PC-9 (cell line): ENCODE measurements around the gene EPHA2. TPM values are rescaled to one million over a fixed set of nuclear protein-coding genes. Genes with fewer than 3 reads are reported as not detected.
A peak's percentile ranks its signal among the peaks of the same experiment; 100 is the strongest.
"Not testable (repeated sequence)": the region's sequence is repeated elsewhere in the genome, so short reads cannot be mapped to it uniquely, and the experiment has no call there.

ENCODE experiments used
- BruUV-seq: library from RNA; stranded (reverse); fragments of 400-500 nt; replicated peaks from 2 replicates; lab custom pipeline; 2021; lab: Mats Ljungman, UMichigan
- CTCF ChIA-PET: fragments of 300-600 bp; sonication (Branson Sonifier 250); formaldehyde crosslinking; loops from one replicate; lab custom pipeline; 2022; ENCODE audit warnings: antibody characterized with exemption; lab: Charles Lee
- POLR2A ChIA-PET: fragments of 300-600 bp; sonication (Branson Sonifier 250); formaldehyde crosslinking; loops from one replicate; lab custom pipeline; 2022; ENCODE audit warnings: antibody characterized with exemption; ENCODE audit not compliant: unreplicated experiment; lab: Charles Lee
- DNase-seq, 2 experiments: peaks; one replicate each; pipeline versions ENCODE4 v3.0.0 to v3.0.0-alpha.2; 2015 to 2022; ENCODE audit warnings: mixed read lengths in 1 of 2
- H2AFZ ChIP-seq: fragments of 200-600 bp; sonication (generic); 2 replicates; pipeline ENCODE4 v1.8.1; 2017; ENCODE audit warnings: antibody characterized with exemption
- H3F3A ChIP-seq: fragments of 200-600 bp; sonication (generic); 2 replicates; pipeline ENCODE4 v1.8.1; 2017; ENCODE audit warnings: antibody characterized with exemption, mild to moderate bottlenecking, low read depth; ENCODE audit not compliant: insufficient read depth
- H3K27ac ChIP-seq: fragments of 200-600 bp; sonication (generic); 2 replicates; pipeline ENCODE4 v1.6.1; 2016; ENCODE audit warnings: mixed run types
- H3K27me3 ChIP-seq: fragments of 200-600 bp; sonication (generic); 2 replicates; pipeline ENCODE4 v1.6.1; 2016; ENCODE audit warnings: low read depth, mixed run types; ENCODE audit not compliant: insufficient read depth
- H3K36me3 ChIP-seq: fragments of 200-600 bp; sonication (generic); 2 replicates; pipeline ENCODE4 v1.6.1; 2016; ENCODE audit warnings: low read depth, mixed run types
- H3K4me1 ChIP-seq: fragments of 200-600 bp; sonication (generic); replicated peaks from 2 replicates; pipeline ENCODE4 v1.6.1; 2016; ENCODE audit warnings: mixed run types; ENCODE audit not compliant: insufficient read depth
- H3K4me2 ChIP-seq: fragments of 200-600 bp; sonication (generic); 2 replicates; pipeline ENCODE4 v1.6.1; 2017; ENCODE audit warnings: mixed run types
- H3K4me3 ChIP-seq: fragments of 200-600 bp; sonication (generic); 2 replicates; pipeline ENCODE4 v1.6.1; 2016; ENCODE audit warnings: mixed run types
- H3K79me2 ChIP-seq: fragments of 200-600 bp; sonication (generic); 2 replicates; pipeline ENCODE4 v1.6.1; 2017; ENCODE audit warnings: low read depth, mixed run types
- H3K9me2 ChIP-seq: fragments of 200-600 bp; sonication (generic); 2 replicates; pipeline ENCODE4 v1.8.1; 2017; ENCODE audit warnings: mild to moderate bottlenecking; ENCODE audit not compliant: insufficient read depth
- H3K9me3 ChIP-seq: fragments of 200-600 bp; sonication (generic); 2 replicates; pipeline ENCODE4 v1.8.1; 2016; ENCODE audit warnings: low read depth; ENCODE audit not compliant: insufficient read depth
- H4K20me1 ChIP-seq: fragments of 200-600 bp; sonication (generic); 2 replicates; pipeline ENCODE4 v1.8.1; 2017; ENCODE audit not compliant: insufficient read depth
- EZH2 ChIP-seq: fragments of 200-600 bp; sonication (generic); IDR thresholded peaks from 2 replicates; pipeline ENCODE4 v1.8.0; 2017; ENCODE audit warnings: antibody characterized with exemption, low read depth
- intact Hi-C: fragments of 100-400 bp; cut with micrococcal nuclease; formaldehyde crosslinking; loops from one replicate; pipeline ENCODE4 v1.10.0; 2022; ENCODE audit not compliant: unreplicated experiment
- total RNA-seq: library from RNA; stranded (reverse); gene quantifications from 2 replicates; pipeline ENCODE4 v1.2.3, GENCODE V29; 2021
- TF ChIP-seq, protein P1 (sequence below): fragments of 200-600 bp; sonication (generic); conservative IDR thresholded peaks from 2 replicates; pipeline ENCODE4 v1.6.1; 2017; ENCODE audit warnings: mixed run types, antibody characterized with exemption, mild to moderate bottlenecking, moderate library complexity

The EPHA2 gene
- total RNA-seq, 1 experiment from 2014 or later = 48.3 TPM

DNA sequence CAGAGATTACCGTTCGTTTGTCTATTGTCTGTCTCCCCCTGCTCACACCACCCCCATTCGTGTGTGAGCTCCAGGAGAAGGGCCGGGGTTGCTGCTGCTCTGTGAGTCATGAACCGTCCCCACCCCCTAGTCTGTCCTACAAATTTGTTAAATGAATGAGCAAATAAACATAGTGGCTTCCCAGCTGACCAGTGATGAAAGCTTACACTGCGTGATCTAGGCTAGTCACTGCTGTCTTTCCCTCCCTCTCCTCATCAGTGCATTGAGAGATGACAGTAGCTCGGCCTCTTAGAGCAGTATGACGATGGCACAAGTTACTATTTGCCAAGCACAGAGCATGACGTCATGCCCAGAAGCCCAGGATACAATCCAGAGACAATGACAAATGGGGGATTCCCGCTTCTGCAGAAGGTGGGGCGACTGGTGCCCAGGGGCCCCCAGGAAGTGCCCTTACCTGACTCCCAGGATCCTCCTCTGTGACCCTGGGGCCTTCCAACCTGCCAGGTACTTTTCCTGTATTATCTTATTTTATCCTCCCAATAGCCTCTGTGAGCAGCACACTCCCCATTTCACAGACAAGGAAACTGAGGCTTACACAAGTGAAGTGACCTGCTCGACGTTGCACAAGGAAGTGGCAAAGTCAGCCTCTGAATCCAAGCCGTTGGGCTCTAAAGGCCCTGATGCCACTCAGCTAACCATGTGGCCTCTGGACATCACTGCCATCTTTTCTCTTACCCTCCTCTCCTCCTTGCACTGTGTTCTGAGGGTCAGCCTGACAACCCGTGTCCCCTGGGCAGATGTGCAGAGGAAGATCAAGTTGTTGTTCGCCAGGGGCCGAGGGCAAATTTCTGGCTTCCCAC is 8.6 kb upstream of the EPHA2 start:
- POLR2A ChIA-PET = interaction anchor here (0.9 kb wide), 1 partner anchor 21 kb away, joined by 3 read pairs; no protein-coding TSS in a partner anchor
- H2AFZ ChIP-seq = no peak overlapping the region
- H3K4me2 ChIP-seq = peak overlapping the region; percentile 34
- peak overlapping the region; percentile 29; the same call in 1 of the 2 replicates for H3K27ac ChIP-seq
- intact Hi-C loops = no loop called here
- no peaks in the 10 kb centered on the region for H3K36me3 ChIP-seq
- no peaks in the 10 kb centered on the region for H4K20me1 ChIP-seq
- H3F3A ChIP-seq = peaks cover 20% of the 10 kb centered on the region
- CTCF ChIA-PET = interaction anchor here (0.5 to 1.2 kb wide), 3 partner anchors 20 to 80 kb away, joined by 3 read pairs; no protein-coding TSS in a partner anchor
- H3K27me3 ChIP-seq = no peaks in the 10 kb centered on the region
- H3K4me1 ChIP-seq = peaks cover 44% of the 10 kb centered on the region
- DNase-seq = peak; percentile 70 to 89
- TF ChIP-seq, protein P1, sequence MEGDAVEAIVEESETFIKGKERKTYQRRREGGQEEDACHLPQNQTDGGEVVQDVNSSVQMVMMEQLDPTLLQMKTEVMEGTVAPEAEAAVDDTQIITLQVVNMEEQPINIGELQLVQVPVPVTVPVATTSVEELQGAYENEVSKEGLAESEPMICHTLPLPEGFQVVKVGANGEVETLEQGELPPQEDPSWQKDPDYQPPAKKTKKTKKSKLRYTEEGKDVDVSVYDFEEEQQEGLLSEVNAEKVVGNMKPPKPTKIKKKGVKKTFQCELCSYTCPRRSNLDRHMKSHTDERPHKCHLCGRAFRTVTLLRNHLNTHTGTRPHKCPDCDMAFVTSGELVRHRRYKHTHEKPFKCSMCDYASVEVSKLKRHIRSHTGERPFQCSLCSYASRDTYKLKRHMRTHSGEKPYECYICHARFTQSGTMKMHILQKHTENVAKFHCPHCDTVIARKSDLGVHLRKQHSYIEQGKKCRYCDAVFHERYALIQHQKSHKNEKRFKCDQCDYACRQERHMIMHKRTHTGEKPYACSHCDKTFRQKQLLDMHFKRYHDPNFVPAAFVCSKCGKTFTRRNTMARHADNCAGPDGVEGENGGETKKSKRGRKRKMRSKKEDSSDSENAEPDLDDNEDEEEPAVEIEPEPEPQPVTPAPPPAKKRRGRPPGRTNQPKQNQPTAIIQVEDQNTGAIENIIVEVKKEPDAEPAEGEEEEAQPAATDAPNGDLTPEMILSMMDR = no peak
- TF ChIP-seq EZH2 = no peak
- BruUV-seq = no TSS peak
- no peaks in the 10 kb centered on the region for H3K9me2 ChIP-seq
- no peak overlapping the region for H3K4me3 ChIP-seq
- H3K9me3 ChIP-seq = no peaks in the 10 kb centered on the region
- peaks cover 8% of the 10 kb centered on the region; the same call in 1 of the 2 replicates for H3K79me2 ChIP-seq

DNA sequence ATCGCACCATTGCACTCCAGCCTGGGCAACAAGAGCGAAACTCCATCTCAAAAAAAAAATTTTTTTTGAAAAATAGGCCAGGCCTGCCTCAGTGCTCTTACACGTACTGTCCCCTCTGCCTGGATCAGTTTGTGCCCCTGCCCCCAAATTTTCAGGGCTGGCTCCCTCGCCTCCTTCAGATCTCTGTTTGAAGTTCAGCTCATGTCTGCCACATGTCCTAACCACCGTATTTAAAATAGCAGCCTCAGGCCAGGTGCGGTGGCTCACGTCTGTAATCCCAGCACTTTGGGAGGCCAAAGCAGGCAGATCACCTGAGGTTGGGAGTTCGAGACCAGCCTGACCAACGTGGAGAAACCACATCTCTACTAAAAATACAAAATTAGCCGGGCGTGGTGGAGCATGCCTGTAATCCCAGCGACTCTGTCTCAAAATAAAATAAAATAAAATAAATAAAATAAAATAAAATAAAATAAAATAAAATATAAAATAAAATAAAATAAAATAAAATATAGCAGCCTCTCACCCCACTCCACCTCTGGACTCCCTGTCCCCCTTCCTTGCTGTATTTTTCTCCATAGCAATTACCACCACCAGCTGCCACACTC is 7.8 kb upstream of the EPHA2 start:
- H3K27ac ChIP-seq, H3K36me3 ChIP-seq, H2AFZ ChIP-seq, BruUV-seq, H3K9me3 ChIP-seq, POLR2A ChIA-PET, intact Hi-C loops, H3K9me2 ChIP-seq, H3K27me3 ChIP-seq, H3K79me2 ChIP-seq, H4K20me1 ChIP-seq, H3K4me3 ChIP-seq: not testable (repeated sequence)
- H3K4me2 ChIP-seq = peak overlapping the region; percentile 34
- peak in 1 of 2 experiments; percentile 8 for DNase-seq
- CTCF ChIA-PET = interaction anchor here (1.2 kb wide), 1 partner anchor 19 kb away, joined by 3 read pairs; no protein-coding TSS in a partner anchor
- peaks cover 25% of the 10 kb centered on the region for H3F3A ChIP-seq
- peaks cover 41% of the 10 kb centered on the region for H3K4me1 ChIP-seq

DNA sequence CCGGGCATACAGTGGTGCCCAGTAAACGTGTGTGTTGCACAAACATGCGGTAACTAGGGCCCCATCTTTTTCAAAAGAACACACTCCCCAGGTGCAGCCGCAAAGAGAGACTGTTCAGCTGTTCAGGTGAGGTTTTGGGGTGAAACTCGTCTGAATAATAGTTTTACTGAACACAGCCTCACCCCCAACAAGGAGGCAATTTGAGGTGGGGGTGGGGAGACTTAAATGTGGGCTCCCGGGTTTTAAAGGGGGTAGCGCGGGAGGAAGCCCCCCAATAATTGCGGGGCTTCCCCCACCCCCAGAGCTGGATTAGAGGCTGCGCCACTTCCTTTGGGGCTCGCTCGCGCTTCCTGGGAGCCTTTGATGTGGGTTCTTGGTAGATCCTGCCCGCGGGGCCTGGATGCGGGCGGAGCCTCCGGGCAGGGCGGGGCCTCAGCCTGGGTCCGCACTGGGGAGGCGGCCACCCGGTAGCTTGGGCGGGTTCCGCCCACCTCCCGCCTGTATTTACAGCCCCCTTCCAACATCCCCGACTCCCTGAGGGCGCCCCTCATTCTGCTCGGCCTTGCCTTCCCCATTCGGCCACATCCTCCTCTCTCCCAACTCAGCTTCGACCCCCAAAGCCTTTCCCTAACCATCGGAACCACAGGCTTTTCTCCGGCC is 6.4 kb upstream of the EPHA2 start:
- H3K27me3 ChIP-seq = no peaks in the 10 kb centered on the region
- peaks cover 28% of the 10 kb centered on the region for H3F3A ChIP-seq
- no peak overlapping the region for H2AFZ ChIP-seq
- no peak overlapping the region for H3K4me3 ChIP-seq
- intact Hi-C loops = no loop called here
- CTCF ChIA-PET = interaction anchor here (0.6 kb wide), 1 partner anchor 13 kb away, joined by 7 read pairs; no protein-coding TSS in a partner anchor
- no peaks in the 10 kb centered on the region for H3K9me2 ChIP-seq
- H3K36me3 ChIP-seq = no peaks in the 10 kb centered on the region
- H3K27ac ChIP-seq = no peak overlapping the region
- peak in 1 of 2 experiments; percentile 9 for DNase-seq
- no peaks in the 10 kb centered on the region for H3K9me3 ChIP-seq
- H3K4me2 ChIP-seq = no peak overlapping the region
- POLR2A ChIA-PET = no interaction called here
- H3K79me2 ChIP-seq = peaks cover 15% of the 10 kb centered on the region
- no peaks in the 10 kb centered on the region for H4K20me1 ChIP-seq
- BruUV-seq = no TSS peak
- H3K4me1 ChIP-seq = peaks cover 47% of the 10 kb centered on the region
- TF ChIP-seq EZH2 = no peak
- TF ChIP-seq, protein P1 = no peak
